Measurements from ENCODE around the gene PTPRD.
"Not testable (repeated sequence)": the region's sequence is repeated elsewhere in the genome, so short reads cannot be mapped to it uniquely, and the experiment has no call there.

The PTPRD gene

DNA sequence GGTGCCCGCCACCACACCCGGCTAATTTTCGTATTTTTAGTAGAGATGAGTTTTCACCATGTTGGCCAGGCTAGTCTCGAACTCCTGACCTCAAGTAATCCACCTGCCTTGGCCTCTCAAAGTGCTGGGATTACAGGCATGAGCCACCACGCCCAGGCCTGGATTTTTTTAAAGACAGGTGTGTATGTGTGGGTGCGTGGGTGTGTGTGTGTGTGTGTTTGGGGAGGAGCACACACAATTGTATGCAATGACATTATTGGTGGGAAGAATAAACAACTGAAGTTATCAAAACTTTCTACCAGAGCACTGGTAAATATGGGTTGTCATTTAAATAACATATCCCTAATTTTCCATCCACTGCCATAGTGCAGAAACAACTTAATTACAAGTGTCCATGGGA is 1915.2 kb downstream of the PTPRD start:
- not testable (repeated sequence) for DNase-seq

DNA sequence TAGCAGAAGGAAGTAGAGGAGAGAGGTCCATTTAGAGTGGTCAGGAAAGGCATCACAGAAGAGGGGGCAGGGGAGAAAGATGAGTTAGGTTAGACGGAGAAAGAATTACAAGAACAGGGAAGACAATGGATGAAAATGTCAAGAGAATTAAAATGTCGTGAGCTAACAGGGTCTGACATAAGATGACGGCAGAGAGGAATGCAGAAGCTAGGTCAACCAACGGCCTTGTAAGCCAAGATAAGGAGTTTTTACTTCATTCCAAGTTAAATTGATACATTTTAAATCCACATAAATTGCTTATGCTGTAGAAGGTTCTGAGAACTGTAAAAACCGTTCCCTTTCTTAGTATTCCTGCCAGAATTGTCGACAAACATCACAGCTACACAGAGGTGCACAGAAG is 1916.3 kb downstream of the PTPRD start:
- no peak for DNase-seq

DNA sequence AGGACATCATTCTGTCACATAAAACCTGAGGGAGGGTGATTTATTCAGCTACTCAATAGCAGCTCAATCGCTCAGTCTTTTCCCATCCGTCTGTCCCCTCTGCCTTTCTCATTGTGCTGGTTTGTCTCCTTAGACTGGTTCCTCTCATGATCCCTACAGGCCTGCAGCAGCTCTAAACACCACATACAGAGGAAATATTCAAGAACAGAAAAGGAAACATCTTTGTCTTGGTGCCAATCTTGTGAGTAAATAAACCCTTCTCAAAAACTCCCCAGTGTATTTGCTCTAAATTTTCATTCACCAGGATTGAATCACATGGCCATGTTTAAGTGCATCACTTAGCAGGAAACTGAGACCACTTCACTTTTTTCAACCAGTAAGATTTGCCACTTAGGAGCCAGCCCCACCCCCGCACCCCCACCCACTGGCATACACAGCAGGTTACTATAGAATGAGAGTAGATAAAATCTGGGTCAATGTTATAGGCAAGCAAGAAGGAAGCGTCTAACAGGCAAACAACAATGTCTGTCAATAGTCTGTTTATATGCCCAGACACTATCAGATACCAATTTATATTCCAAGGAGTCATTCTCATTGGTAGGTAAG is 1917.7 kb downstream of the PTPRD start:
- no peak for DNase-seq

DNA sequence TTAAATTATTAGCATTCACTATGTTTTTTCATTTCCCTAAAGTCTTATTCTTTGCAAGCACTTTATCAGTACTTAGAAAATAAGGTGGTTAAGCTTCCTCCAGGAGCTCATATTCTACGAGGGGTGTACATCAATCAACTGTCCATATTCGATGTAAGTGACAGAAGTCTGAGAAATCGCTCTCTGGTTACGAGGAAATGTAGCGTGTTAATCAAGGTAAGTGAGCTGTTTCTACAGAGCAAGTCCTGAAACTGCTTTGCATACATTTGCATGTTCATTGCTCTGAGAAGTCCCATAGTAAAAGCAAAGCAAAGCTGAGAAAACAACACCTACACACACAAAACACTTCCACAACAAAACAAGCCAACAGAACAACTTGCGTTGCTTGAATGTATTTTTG is 1919.3 kb downstream of the PTPRD start:
- DNase-seq, result no peak

DNA sequence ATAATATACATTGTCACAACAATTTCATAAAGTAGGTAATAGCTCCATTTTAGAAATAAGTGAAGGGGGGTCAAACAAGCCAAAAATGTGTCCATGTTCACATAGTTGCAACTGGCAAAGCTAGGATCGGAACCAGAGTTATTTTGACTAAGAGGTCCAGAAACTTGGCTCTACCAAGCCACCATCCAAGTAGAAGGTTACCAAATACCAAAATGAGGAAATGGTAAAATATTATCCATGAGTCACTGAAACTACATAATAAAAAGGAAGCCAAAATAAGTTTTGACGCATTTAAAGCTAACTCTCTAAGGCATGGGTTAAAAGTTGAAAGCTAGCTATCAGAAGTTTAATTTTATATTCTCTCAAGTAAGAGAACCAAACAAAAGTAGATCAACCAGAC is 1926.3 kb downstream of the PTPRD start:
- no peak for DNase-seq

DNA sequence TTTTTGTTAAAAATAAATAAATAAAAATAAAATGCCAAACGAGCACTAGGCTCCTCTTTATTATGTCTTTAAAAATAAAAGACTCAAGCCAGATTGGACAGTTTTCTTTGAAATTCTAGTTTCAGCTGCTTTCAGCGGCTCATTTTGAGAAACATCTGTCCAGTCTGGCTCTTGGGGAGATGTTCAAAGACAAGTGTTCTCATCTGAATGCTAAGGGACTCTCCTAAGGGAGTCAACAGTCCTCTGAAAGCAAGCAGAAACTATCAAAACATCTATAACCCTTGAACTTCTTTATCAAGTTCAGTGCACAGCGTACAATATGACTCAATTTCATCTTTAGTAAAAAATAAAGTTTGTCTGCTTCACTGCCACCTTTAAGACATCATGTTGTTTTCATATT is 1927.0 kb downstream of the PTPRD start:
- no peak for DNase-seq

DNA sequence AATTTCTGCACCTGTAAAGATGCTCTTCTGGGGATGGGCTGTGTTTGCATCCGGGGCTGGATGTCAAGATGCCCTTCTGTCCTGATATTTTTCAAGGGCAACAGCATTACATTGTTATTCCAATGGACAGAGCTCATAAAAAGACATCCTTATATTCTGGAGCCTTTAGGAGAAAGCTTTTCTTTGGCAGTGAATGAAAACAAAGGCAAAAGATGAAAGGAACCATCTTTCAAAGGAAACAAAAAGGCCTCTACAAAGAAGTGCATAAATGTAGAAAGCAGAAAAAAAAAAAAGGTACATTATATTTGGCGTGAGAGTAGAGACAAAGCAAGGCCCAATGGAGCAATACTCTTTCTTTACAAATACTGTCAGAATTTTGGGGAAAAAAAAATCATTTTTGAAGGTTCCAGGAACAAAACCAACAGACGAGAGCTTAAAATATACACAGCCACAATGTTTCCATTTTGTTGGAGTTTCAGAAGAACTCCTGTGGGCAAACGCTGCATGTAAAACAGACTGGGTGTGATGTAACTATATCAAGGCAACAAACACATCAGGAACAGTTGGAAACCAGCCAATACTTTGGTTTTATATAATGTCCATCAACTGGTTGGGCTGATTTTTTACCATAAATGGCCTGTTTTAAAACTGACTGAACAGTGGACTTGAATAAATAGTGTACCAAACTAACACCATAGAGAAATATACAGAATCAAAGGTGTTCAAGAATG is 1927.7 kb downstream of the PTPRD start:
- no peak for DNase-seq

DNA sequence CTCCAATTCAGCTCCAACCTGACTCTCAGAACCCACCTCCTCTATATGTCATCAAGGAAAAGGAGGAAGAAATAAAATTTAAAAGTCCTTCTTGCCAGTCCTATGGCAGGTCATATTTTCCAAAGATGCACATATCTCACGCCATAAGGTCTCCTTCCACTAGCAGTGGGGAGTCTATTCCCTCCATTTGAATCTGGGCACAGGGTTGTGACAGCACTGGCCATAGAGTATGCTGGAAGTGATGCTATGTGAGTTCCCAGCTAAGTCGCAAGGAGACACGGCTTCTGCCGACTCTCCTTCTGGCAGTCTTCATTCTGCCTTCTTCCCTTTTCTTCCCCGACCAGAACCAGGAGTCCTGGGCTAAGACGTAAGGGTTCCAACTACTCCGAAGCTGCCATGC is 1929.3 kb downstream of the PTPRD start:
- DNase-seq, result no peak

DNA sequence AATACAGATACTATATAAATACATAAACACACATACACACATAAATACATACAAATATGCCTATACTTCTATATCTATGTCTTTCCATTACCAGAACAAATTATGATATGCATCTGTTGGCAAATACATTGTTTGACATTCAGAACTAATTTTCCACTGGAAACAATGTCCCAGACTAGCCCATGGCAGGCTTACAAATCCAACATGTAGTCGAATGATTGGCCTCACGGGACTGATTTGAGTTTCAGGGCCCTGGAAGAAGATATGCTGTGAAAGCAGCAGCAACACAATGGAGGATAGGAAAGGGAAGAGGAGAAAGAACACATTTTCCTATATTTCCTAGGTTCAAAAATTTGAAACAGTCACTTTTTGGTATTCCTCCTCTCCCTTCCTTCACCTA is 1932.1 kb downstream of the PTPRD start:
- no peak for DNase-seq

DNA sequence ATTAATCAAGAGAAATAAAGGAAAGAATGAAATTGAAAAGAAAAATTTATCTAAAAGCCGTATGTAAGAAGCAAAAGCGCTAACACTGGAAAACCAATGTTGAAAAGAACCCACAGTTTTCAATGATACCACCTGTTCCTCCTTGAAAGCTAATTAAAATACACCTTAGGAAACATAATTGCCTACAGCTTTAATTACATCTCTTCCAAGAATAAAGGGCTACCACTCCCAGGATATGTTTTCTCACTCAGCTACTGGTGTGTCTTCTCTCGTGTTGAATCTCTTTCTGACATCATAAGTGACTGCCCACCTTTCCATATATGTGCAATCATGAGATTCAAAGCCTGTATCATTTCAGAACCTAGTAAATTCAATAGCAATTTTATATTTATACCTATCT is 1932.6 kb downstream of the PTPRD start:
- DNase-seq, result no peak

DNA sequence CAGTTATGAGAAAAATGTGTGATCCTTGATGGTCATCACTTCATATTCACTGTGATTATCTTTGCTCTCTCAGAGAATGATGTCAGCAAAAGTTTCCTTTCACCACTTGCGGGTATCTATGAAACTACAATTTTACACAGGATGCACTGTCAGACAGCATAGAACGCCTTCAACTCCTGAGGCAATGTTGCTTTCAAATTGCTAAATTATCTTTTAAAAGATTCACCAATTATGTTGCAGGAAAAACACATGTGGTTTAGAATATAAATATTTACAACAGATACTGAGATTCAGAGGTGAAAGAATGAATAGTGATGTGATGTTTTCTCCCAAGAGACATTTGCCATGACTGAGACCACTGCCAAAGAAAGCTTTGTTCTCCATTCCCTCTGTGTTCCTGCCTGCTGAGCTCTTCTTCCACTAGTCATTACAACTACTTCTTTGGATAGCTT is 1933.4 kb downstream of the PTPRD start:
- DNase-seq, result no peak

DNA sequence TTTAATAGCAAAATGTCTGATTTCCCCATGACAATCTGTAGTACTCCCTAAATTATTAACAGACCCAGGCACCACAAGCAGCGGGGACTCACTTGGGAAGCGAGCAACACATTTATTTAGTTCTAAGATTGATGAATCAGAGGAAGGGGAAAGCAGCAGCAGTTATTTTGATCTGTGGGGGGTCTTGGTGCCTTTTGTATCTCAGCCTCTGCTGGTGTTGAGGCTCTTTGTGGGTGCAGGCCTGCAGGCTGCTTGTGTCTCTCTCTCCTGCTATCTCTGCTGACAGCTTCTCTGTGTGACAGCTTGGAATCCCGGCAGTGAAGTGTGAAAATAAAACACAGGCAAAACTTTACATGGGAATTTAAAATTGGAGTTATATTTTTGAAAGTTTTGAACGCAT is 1935.1 kb downstream of the PTPRD start:
- DNase-seq, result no peak

DNA sequence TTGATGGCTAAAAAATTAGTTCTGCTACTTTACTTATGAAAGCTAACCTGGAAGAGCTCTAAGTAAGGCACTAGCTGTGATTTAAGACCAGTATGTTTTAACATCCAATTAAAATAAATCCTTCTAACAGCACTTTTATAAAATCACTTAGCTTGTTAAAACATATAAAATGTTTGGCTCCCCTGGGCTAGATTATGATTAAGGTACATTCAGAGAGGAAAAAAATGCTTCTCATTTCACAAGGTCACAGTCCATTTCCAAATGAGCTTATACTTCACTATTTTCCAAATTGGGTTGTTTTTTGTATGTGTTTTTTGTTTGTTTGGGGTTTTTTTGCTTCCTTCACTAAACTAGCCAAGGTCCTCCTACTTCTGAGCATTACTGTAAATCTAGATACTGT is 1938.3 kb downstream of the PTPRD start:
- no peak for DNase-seq

DNA sequence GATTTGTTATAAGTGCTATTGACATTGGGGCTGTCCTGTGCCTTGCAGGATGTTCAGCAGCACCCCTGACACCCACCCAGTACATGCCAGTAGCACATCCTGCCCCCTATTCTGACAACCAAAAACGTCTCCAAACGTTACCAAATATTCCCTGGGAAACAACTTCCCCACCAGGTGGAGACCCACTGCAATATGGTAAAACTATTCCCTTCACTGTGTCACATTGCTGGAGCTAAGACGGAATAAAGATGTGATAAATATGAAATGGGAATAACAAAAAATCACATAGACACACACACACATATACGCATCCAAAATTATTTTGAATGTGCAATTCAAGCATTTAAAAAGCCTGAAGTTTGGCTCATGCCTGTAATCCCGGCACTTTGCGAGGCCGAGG is 1939.0 kb downstream of the PTPRD start:
- no peak for DNase-seq

DNA sequence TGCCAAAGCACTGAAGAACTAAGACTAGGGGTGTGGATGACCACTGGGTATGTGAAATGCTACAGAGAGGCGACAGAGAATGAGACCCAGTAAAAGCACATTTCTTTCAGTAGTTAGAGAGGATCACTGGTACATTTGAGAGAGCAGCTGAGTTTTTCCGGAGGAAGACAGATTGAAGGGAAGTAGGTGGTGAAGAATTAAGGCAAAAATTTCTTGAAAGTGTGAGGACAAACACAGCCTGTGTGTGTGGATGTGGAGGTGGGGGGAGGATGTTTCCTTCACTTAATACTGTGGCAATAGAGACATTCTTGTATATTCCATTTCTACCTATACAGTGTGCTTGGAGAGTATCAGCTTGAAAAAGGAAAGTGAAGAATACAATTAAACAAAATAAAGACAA is 1942.1 kb downstream of the PTPRD start:
- no peak for DNase-seq

DNA sequence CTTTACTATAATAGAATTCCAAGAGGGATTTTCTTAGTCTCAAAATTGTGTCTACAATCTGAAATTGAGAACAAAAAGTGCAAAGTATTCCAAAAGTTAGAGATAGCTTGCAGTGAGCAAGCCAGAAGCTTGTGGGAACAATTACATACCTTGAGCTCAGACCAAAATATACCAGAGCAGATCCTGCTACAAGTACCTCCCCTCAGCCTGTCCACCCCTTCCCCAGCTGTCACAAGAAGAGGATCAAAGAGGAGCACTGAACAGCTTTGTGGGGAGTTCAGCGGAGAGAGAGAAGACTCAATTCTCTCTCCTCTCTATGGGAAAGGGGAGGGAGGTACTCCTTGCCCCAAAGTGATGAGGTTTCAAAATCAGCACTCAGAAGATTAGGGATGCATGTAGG is 1944.1 kb downstream of the PTPRD start:
- no peak for DNase-seq

DNA sequence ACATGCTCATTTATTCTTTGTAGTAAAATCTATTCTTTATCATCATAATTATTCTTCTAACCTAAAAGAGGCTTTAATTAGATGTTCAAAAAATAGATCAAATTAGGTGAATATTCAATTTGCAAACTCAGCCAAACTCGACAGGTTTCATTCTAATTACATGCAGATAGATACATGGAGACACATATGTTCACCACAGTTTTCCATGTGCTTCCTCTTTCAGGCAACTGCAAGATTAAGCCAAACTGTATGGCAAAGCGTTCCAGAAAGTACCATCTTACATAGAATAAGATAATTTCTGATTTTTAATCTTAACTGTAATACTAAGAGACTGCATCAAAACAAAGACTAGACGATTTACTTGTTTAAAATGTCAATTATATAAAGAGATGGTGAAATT is 1944.6 kb downstream of the PTPRD start:
- no peak for DNase-seq

DNA sequence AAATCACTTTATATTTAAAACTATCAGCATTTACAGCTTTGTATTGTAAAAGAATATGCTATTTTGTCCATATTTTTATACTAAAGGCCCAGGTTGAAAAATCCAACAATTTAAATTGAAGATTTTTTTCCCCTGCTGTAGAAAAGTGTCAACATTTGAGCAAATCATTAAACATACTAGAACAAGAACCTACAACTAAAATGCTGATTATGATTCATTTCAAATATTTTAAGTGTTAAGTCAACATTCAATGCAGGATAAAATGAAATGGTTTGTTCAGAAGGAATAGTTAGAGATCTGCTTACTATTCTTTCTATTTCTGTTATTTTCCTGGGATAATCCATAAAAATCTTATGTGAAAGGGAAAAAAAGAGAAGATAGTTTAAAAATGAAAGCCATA is 1946.7 kb downstream of the PTPRD start:
- no peak for DNase-seq

DNA sequence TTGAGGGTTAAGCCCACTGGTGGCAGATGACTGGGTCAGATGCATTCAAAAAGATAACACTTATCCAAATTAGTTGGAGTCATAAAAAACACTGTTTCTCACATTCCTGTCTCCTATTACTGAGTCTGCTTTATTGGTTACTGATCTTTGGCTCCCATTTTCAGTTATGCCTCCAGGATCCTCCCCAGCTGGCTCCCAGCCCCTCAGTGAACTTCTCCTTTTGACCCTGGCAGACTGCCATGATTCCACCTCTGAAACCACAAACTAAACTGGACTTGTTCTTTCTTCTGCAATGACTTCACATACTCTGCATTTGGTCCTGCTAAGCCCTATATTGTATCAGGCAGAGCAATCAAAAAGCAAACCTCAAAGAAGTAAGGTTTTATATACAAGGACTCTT is 1952.4 kb downstream of the PTPRD start:
- DNase-seq, result no peak

DNA sequence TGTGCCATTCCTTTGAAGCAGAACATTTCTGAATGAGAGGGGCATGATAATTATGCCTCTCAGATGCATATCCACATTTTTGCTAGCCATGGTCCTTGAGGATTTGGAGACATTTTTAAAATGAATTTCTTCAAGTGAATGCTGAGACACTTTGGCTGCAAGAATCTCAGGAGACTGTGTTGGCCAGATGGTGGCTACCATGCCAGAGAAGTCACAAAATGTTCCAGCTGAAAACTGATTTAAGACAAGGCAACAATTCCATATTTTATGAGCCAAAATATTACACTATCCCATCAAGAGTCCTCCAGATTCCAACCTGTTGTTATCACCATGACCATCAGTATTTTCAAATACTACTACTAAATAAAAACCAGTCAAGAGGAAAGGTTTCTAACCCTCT is 1953.7 kb downstream of the PTPRD start:
- no peak for DNase-seq

DNA sequence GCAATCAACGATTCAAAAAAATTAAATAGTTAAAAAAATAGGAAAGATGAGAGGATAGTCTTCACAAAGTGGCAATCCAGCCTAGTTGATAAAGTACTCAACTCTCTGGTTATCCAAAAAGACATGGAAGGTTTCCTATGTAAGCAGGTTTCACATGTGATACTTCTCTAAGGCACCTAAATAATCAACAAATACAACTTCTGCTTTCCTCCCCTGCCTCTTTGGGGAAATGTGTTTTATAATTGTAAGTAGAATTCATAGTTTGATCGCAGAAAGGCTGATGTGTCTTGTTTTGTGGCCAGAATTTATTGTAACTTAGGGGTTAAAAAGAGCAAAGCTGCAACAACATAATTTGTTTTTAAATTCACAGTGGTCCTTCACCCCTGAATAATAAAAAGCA is 1957.7 kb downstream of the PTPRD start:
- no peak for DNase-seq

DNA sequence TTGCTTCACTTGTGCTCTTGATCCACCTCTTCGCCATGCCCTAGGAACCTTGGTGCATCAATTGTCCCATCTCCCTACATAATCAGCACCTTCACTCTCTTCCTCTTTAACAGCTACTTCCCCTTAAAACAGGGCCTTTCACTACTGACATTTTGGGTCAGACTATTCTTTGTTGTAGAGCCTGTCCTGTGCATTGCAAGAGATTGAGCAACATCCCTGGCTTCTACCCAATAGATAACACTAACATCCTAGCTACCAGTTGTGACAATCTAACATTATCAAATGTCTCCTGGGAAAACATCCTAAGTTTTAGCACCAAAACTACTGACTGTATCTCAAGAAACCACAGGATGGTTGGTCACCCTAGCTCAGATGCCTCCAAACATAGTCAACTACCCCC is 1958.9 kb downstream of the PTPRD start:
- DNase-seq, result no peak

DNA sequence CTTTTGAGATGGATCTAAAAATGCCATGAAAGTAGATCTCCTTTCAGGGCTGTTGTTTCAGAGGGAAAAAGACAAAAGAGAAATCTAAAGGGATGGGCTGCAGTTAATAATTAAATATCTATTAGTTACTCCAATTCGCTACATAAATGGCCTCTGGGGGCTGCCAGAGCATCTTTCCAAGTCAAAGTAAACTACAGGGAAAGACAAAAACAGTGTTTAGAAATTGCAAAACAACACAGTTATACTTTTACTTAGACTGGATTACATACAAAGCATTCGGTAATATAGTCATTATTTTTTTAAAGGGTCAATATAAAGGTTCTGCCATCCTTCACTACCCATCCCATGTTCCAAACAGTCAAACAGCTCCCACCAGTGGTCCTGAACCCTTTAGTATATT is 1959.7 kb downstream of the PTPRD start:
- DNase-seq, result no peak

DNA sequence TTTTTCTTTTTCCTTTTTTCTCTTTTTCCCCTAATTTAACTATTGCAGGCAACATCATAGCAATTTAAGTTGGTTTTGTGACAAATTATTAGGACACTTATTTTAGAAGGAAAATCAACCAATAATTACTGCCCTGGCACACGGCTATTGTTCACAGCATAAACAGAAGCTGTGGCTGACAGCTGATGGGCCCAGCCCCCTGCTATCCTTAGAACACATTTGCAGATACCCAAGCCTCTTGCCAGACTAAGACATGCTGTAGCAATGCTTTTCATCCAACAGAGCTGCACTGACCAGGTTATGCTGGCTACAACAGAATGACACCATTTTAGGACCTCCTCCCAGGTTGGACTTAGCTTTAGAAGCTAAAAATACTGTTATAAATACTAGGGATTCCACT is 1960.5 kb downstream of the PTPRD start:
- no peak for DNase-seq

DNA sequence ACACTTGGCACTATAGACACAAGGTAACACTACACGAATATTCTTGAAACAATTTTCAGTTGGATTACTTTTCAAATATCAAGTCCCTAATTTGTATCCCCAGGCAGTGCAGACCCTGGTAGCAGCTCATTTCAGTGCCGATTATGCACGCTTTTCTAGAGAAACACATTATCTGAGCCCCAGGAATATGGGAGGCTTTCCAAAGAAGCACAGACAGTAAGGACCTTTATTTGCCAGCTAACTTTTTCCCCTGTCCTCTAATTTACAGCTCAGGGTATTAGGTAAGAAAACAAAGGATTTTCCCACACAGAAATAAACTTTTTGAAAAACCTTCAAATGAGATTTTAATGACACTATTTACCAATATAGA is 1961.0 kb downstream of the PTPRD start:
- DNase-seq, result no peak

Data from activated gamma-delta T cell (primary cell).